Sigmoid colon (tissue), 7 donors: ENCODE results near the gene GALNT10. TPM values are rescaled to one million over a fixed set of nuclear protein-coding genes. Genes with fewer than 3 reads are reported as not detected.

Experiments used
- DNase-seq: peaks from one replicate; pipeline ENCODE4 v3.0.0-alpha.2; 2019
- H3K27ac ChIP-seq, 4 donors: fragments of 200-600 bp; sonication (generic); one replicate each; pipeline ENCODE4 v1.5.1; 2016 to 2019; ENCODE audit warnings: mild to moderate bottlenecking in 1 of 4
- H3K27me3 ChIP-seq, 3 donors: fragments of 200-600 bp; sonication (generic); one replicate each; pipeline ENCODE4 v1.5.1; 2019; ENCODE audit warnings: mild to moderate bottlenecking in 1 of 3
- H3K36me3 ChIP-seq, 4 donors: fragments of 200-600 bp; sonication (generic); one replicate each; pipeline ENCODE4 v1.5.1; 2016 to 2019
- H3K4me1 ChIP-seq, 4 donors: fragments of 200-600 bp; sonication (generic); one replicate each; pipeline ENCODE4 v1.5.1; 2017 to 2019
- H3K4me3 ChIP-seq, 4 donors: fragments of 200-600 bp; sonication (generic); one replicate each; pipeline ENCODE4 v1.5.1; 2017 to 2019; ENCODE audit warnings: mild to moderate bottlenecking in 2 of 4, moderate library complexity in 1 of 4
- H3K9me3 ChIP-seq, 4 donors: fragments of 200-600 bp in 3 of 4; sonication (generic) in 3 of 4; one replicate each; pipeline versions ENCODE4 v1.5.1 to v1.6.1; 2013 to 2019
- CTCF ChIP-seq, 4 experiments: fragments of 450-650 bp in 3 of 4; fragments of 200-600 bp in 1 of 4; IDR thresholded peaks; one replicate each; pipeline ENCODE4 v1.5.1; 2016 to 2019; ENCODE audit warnings: antibody characterized with exemption in 4 of 4, mild to moderate bottlenecking in 3 of 4, moderate library complexity in 2 of 4
- EP300 ChIP-seq, 4 donors: sonication (generic); formaldehyde crosslinking; IDR thresholded peaks; one replicate each; pipeline ENCODE4 v1.6.1; 2017; ENCODE audit warnings: antibody characterized with exemption in 4 of 4
- POLR2A ChIP-seq, 2 donors: fragments of 450-650 bp; IDR thresholded peaks; one replicate each; pipeline ENCODE4 v1.6.1; 2016; ENCODE audit warnings: antibody characterized with exemption in 2 of 2, mild to moderate bottlenecking in 2 of 2, moderate library complexity in 2 of 2
- POLR2AphosphoS5 ChIP-seq, 4 donors: sonication (generic); formaldehyde crosslinking; IDR thresholded peaks; one replicate each; pipeline ENCODE4 v1.6.1; 2017; ENCODE audit warnings: antibody characterized with exemption in 4 of 4
- WGBS, 2 donors: extraction: QIAGEN DNeasy Blood & Tissue Kit; methylation state at CpG; one replicate each; pipeline ENCODE4 v1.1.7; 2013; 5-methylcytosine and 5-hydroxymethylcytosine counted together
- intact Hi-C: fragments of 100-400 bp; cut with DNase I; formaldehyde crosslinking; loops from one replicate; pipeline ENCODE4 v1.15.1; 2023
- polyA plus RNA-seq, 3 donors: library from polyadenylated mRNA; stranded (reverse); fragments of 200-250 nt; gene quantifications; one replicate each; pipeline ENCODE4 v1.2.3, GENCODE V29; 2013
- total RNA-seq, 4 donors: library from RNA; depleted of rRNA; stranded (reverse); fragments of >200 nt; gene quantifications; one replicate each; pipeline ENCODE4 v1.1.0, GENCODE V29; 2016
- donor health status: healthy with polysubstance abuse.
- donor health status: Bipolar disorder and iron deficiency.
- donor health status: healthy.

The GALNT10 gene
- total and polyA plus RNA-seq, 7 donors, result 6.0 to 41.7 (median 24.3) TPM

GRCh38 chr5:154365823-154366222 lies 175.3 kb downstream of the GALNT10 start:
- Histone ChIP-seq H3K36me3 (no peaks in the 10 kb centered on the region), H3K4me1 (peaks cover 0 to 55% (median 44%) of the 10 kb centered on the region in 4 donors), H3K4me3 (no peak overlapping the region), H3K27ac (peak overlapping the region in 1 of 4 donors; percentile 71), H3K27me3 (no peaks in the 10 kb centered on the region), H3K9me3 (no peaks in the 10 kb centered on the region)
- intact Hi-C loops, result no loop called here
- WGBS, 2 donors, result 20 to 69% methylated on average over 1 of the region's 1 CpG
- TF ChIP-seq CTCF (IDR thresholded peaks at IDR 0.05), result no peak
- no peak for TF ChIP-seq POLR2AphosphoS5 (IDR thresholded peaks at IDR 0.05)
- TF ChIP-seq POLR2A (IDR thresholded peaks at IDR 0.05), result no peak
- TF ChIP-seq EP300 (IDR thresholded peaks at IDR 0.05), result no peak
- no peak for DNase-seq

GRCh38 chr5:154366353-154366752 lies 175.8 kb downstream of the GALNT10 start:
- TF ChIP-seq POLR2AphosphoS5 (IDR thresholded peaks at IDR 0.05), result no peak
- Histone ChIP-seq H3K27ac (peak overlapping the region in 2 of 4 donors; percentile 22 to 71), H3K9me3 (no peaks in the 10 kb centered on the region), H3K27me3 (no peaks in the 10 kb centered on the region), H3K4me1 (peaks cover 0 to 61% (median 49%) of the 10 kb centered on the region in 4 donors), H3K36me3 (no peaks in the 10 kb centered on the region), H3K4me3 (no peak overlapping the region)
- DNase-seq, result no peak
- intact Hi-C loops, result no loop called here
- 92 to 96% methylated on average over 2 of the region's 2 CpGs for WGBS, 2 donors

GRCh38 chr5:154367101-154367500 lies 176.6 kb downstream of the GALNT10 start:
- no peak for TF ChIP-seq CTCF (IDR thresholded peaks at IDR 0.05)
- TF ChIP-seq POLR2A (IDR thresholded peaks at IDR 0.05), result no peak
- no peak for TF ChIP-seq POLR2AphosphoS5 (IDR thresholded peaks at IDR 0.05)
- no peak for TF ChIP-seq EP300 (IDR thresholded peaks at IDR 0.05)
- intact Hi-C loops, result no loop called here
- H3K4me1 ChIP-seq, result peaks cover 0 to 68% (median 54%) of the 10 kb centered on the region in 4 donors

GRCh38 chr5:154368041-154368800 lies 177.7 kb downstream of the GALNT10 start:
- WGBS, 2 donors, result 77 to 81% methylated on average over 6 of the region's 6 CpGs
- H3K9me3 ChIP-seq, result no peaks in the 10 kb centered on the region

More at GRCh38 chr5:154367101-154367500, 176.6 kb downstream of the GALNT10 start:
- H3K27me3 ChIP-seq, result no peaks in the 10 kb centered on the region
- 96% methylated on average over 1 of the region's 1 CpG for WGBS, 2 donors
- no peaks in the 10 kb centered on the region for H3K36me3 ChIP-seq
- H3K9me3 ChIP-seq, result no peaks in the 10 kb centered on the region
- no peak for DNase-seq
- H3K27ac ChIP-seq, result peak overlapping the region in 3 of 4 donors; percentile 36 to 71 (median 64)
- no peak overlapping the region for H3K4me3 ChIP-seq

More at GRCh38 chr5:154368041-154368800, 177.7 kb downstream of the GALNT10 start:
- H3K4me1 ChIP-seq, result peaks cover 0 to 72% (median 57%) of the 10 kb centered on the region in 4 donors
- H3K27ac ChIP-seq, result peak overlapping the region in 3 of 4 donors; percentile 36 to 71 (median 64)
- intact Hi-C loops, result no loop called here
- DNase-seq, result peak; percentile 70
- no peaks in the 10 kb centered on the region for H3K27me3 ChIP-seq
- H3K4me3 ChIP-seq, result no peak overlapping the region
- H3K36me3 ChIP-seq, result no peaks in the 10 kb centered on the region
- TF ChIP-seq CTCF (IDR thresholded peaks at IDR 0.05) (no peak), EP300 (IDR thresholded peaks at IDR 0.05) (no peak), POLR2A (IDR thresholded peaks at IDR 0.05) (no peak), POLR2AphosphoS5 (IDR thresholded peaks at IDR 0.05) (peak in 1 of 4 donors; percentile 15)
